Fibroblast of skin of left biceps (primary cell): ENCODE measurements around the gene ZFR2.
"Not testable (repeated sequence)": the region's sequence is repeated elsewhere in the genome, so short reads cannot be mapped to it uniquely, and the experiment has no call there.

Source experiments
- DNase-seq, 2 experiments: peaks; one replicate each; pipeline ENCODE4 v3.0.0-alpha.2; 2013; ENCODE audit warnings: low read depth in 2 of 2

Gene ZFR2

GRCh38 chr19:3874695-3875094 lies 5.9 kb upstream of the ZFR2 start:
- DNase-seq: not testable (repeated sequence)

DNA sequence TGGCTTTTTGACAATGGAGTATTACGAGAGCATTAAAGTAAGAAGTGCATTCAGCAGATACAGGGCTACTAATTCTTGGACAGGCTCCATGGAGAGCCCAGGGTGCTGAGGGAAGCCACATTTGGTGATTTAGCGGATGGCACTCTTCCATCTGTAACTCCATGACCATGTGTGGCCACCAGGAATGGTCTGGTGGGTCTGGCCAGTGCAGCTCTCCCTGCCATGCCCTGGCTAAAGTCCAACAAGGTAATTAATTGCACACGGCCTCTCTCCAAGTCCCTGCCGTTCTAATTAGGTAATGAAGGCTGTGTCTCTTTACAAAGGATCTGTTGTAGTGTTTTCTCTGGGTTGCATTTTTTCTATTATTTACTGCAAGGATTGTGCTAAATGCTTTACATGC lies 4.3 kb upstream of the ZFR2 start:
- no peak for DNase-seq

DNA sequence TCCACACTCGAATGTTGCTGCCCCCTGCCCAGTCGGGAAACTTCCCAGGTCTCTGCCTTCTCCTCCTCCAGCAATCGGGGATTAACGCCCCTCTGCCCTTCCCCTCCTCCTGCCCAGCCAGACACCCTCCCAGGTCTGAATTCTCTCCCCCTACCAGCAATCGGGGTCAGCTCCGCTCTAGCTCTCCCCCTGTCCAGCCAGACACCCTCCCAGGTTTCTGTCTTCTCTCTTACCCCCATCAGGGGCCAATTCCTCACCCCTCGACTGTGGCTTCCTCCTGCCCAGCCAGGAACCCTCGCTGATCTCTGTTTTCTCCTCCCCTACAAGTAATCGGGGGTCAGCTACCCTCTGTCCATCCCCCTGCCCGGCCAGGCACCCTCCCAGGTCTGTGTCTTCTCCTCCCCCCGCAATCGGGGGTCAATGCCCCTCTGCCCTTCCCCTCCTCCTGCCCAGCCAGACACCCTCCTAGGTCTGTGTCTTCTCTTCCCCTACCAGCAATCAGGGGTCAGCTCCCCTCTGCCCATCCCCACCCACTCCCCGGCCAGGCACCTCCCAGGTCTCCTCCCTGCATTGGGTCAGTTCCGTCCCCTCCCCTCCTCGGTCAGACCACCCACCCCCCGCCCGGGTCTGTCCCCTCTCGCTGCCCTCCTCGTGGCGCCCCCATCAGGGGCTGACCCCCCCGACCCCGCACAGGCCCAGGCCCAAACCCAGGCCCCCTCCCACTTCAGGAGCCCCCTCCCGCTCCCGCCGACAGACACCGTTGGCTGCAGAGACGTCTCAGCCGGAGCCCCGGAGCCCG lies 668 bp downstream of the ZFR2 start:
- no peak for DNase-seq

- DNase-seq: no peak
Observed at GRCh38 chr19:3866910-3867638, 1.8 kb downstream of the ZFR2 start.

GRCh38 chr19:3863648-3864047 lies 5.2 kb downstream of the ZFR2 start:
- no peak for DNase-seq

GRCh38 chr19:3862826-3863500 lies 5.9 kb downstream of the ZFR2 start:
- DNase-seq: no peak

DNA sequence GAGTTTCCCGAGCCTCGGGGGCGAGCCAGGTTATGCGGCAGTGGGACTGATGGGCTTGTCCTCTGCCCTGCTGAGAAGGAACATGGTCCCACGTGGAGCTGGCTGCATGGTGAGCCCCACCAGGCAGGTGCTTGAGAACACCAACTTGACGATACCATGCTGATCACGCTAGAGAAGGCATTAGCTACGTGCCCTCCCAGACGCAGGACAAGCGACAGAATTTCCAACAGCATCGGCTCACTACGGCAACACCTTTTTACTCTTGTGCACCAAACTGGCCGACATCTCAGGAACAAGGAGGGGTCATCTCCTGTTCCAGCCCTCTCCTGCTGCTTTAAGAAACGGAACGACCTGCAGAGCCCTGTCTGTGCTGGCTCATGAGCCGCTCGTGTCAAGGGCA lies 8.3 kb downstream of the ZFR2 start:
- DNase-seq: no peak

DNA sequence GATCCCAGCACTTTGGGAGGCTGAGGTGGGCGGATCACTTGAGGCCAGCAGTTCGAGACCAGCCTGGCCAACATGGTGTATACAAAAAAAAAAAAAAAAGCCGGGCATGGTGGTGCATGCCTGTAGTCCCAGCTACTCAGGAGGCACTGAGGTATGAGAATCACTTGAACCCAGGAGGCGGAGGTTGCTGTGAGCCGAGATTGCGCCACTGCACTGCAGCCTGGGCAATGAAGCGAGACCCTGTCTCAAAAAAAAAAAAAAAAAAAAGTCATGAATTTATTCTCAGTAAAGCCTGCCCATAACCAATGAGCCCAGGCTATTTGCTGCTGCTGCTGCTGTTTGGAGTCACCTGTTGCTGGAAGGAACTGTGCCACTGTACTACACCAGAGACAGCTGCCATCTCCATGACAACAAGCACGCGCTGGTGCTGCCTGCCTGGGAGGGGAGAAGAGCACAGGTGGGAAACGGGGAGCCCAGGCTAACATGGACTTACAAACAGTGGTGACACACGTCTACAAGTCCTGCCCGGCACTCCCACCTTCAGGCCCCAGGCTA lies 11.3 kb downstream of the ZFR2 start:
- DNase-seq: no peak

DNA sequence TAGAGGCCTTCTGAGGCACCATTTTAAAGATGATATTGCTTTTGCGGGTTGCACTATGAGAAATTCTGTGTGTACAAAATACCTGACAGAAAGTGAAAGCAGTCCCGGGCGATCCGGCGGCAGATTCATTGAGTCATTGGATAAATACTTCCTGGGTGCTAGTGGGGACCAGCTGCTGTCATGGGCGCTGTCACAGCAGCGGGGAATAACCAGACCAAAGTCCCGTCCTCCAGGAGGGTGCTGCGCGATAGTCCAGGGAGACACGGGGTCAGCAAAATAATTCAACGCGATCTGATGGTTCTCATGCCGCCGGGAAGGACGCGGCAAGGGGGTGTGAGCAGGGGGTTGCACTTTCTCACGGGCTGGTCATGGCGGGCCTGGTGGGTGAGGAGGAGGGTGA lies 13.5 kb downstream of the ZFR2 start:
- DNase-seq: no peak

DNA sequence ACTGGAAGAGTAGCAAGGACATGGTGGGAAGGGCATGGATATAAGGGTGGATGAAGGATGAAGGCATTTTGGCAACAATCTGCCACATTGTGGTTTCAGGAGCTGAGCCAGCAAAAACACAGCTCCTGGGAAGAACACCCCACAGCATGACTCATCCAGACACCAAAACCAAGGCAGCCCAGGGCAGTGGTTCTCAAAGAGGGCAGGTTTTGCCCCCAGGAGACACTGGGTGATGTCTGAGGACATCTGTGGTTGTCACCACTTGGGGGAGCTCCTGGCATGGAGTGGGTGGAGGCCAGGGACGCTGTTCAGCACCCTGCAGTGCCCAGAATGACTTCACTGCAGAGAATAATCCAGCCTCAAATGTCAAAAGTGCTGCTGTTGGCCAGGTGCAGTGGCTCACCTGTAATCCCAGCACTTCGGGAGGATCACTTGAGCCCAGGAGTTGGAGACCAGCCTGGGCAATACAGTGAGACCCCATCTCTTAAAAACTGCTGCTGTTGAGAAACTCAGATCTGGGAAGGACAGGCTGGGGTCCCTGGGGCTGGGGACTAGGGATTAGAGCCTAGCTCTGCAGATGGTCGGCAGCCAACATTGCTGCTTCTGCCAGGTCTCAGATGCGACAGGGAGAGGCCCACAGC lies 16.1 kb downstream of the ZFR2 start:
- peak in 1 of 2 experiments; percentile 15 for DNase-seq

- DNase-seq: no peak
Observed at GRCh38 chr19:3852177-3852511, 16.7 kb downstream of the ZFR2 start.

- no peak for DNase-seq
Observed at GRCh38 chr19:3851254-3852176, 17.3 kb downstream of the ZFR2 start.

DNA sequence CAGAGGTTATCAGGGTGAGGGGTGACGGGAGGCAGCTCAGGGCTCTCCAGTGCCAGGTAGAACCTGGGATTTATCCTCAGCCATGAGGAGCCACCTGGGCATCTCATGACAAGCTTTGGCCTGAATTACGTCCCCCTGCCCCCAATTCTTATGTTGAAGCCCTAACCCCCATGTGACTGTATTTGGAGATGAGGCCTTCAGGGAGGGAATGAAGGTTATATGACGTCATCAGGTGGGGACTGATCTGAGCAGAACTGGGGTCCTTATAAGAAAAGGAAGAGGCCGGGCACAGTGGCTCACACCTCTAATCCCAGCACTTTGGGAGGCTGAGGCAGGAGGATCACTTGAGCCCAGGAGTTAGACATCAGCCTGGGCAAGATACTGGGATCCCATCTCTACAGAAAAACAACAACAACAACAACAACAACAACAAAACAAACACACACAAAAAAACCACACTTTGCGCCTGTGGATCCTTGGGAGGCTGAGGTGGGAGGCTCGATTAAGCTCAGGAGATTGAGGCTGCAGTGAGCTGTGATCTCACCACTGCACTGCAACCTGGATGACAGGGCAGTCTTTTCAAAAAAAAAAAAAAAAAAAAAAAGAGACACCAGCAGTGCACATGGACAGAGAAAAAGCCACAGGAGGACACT lies 18.4 kb downstream of the ZFR2 start:
- no peak for DNase-seq

DNA sequence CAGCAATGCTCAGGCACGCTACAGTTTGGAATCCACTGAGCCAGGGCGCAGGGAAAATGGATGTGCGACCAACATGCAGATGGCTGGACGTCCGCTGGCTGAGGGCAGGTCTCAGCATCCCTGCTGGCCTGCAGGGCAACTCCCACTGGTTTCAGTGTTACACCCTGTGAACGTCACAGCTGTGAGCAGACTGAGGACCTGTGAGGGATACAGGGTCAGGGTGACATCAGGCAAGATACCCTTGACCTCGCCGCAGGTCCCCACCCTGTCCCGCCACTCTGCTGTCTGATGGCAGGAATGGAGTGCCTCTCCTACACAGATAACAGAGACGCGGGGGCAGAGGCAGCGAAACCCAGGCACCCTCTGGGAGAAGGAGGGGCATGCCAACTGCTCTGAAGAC lies 19.1 kb downstream of the ZFR2 start:
- no peak for DNase-seq

GRCh38 chr19:3849092-3849491 lies 19.7 kb downstream of the ZFR2 start:
- no peak for DNase-seq

DNA sequence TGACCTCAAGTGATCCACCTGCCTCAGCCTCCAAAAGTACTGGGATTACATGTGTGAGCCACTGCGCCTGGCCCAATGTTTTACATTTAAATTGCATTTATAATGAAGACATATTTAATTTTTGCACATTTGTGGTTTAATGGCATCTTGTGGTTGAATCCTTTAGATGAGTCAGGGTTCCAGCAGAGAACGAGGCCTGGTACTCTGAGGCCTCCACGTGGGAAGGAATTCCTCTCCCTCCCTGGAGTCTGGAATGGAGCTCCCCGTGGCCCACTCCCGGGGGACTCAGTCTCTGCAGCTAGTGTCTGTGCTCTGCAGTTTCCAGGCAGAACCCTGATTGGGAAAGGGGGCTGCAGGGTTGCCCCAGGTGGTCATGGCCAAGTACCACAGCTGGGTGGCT lies 24.2 kb downstream of the ZFR2 start:
- no peak for DNase-seq

DNA sequence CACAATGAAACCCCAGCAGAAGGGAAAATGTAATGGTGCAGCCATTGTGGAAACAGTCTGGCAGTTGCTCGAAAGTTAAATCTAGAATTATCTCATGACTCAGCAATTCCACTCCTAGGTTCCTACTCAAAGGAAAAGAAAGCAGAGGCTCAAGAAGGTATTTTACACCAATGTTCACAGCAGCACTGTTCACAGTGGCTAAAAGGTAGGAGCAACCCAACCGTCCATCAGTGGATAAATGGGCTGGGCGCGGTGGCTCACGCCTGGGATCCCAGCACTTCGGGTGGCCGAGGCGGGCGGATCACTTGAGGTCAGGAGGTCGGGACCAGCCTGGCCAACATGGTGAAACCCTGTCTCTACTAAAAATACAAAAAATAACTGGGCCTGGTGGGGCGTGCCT lies 25.9 kb downstream of the ZFR2 start:
- DNase-seq: no peak

GRCh38 chr19:3840804-3841203 lies 28.0 kb downstream of the ZFR2 start:
- DNase-seq: no peak

DNA sequence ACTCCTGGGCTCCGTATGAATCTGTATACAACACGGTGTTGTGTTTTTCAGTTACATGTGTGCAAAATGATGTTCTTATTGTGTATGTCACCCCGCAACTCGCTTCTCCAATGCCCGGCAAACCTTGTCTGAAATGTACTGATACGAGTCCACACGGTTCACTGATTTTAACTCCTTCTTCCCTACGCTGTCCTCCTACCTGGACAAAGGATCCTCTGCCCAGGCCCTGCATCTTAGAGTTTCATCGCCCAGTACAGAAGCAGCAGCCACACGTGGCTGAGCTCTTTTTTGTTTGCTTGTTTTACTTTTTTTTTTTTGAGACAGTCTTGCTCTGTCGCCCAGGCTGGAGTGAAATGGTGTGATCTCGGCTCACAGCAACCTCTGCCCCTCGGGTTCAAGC lies 28.9 kb downstream of the ZFR2 start:
- DNase-seq: no peak

DNA sequence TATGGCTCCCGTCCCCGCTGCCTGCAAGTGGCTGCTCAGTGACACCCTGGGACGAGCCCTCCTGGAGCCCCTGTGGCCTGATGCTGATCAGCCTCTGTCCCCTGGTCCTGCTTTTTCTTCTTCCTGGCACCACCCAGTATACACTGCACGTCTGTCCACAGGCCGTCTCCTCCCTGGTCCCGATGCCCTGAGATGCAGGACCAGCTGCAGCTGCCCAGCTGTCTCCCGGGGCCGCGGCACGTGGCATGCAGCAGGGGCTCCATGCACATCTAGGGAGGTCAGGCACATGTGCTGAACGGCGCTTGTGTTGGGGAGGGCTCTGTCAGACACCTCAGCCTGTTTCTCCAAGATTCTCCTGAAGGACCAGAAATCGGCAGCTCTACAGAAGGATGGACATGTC lies 30.2 kb downstream of the ZFR2 start:
- no peak for DNase-seq

- no peak for DNase-seq
Observed at GRCh38 chr19:3837922-3838321, 30.9 kb downstream of the ZFR2 start.
